Measurements from ENCODE around the gene IGF2BP3.

IGF2BP3 gene

DNA sequence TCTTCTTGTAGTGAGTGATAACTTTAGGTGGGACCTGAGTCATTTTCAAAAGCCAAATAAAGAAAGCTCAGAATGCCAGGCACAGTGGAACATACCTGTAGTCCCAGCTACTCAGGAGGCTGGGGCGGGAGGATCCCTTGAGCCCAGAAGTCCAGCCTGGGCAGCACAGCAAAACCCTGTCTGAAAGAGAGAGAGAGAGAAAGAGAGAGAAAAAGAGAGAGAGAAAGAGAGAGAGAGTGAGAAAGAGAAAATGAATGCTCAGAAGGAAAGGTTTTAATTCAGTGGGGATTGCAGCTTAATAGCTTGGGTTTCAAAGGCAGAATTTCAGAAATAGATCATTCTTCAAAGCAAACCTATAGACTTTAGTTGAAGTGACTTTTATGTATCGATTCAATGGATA lies 198.0 kb downstream of the IGF2BP3 start:
- no peaks in the 10 kb centered on the region for H3K36me3 ChIP-seq
- no peaks in the 10 kb centered on the region for H3K27me3 ChIP-seq
- TF ChIP-seq, protein P1, sequence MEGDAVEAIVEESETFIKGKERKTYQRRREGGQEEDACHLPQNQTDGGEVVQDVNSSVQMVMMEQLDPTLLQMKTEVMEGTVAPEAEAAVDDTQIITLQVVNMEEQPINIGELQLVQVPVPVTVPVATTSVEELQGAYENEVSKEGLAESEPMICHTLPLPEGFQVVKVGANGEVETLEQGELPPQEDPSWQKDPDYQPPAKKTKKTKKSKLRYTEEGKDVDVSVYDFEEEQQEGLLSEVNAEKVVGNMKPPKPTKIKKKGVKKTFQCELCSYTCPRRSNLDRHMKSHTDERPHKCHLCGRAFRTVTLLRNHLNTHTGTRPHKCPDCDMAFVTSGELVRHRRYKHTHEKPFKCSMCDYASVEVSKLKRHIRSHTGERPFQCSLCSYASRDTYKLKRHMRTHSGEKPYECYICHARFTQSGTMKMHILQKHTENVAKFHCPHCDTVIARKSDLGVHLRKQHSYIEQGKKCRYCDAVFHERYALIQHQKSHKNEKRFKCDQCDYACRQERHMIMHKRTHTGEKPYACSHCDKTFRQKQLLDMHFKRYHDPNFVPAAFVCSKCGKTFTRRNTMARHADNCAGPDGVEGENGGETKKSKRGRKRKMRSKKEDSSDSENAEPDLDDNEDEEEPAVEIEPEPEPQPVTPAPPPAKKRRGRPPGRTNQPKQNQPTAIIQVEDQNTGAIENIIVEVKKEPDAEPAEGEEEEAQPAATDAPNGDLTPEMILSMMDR (IDR thresholded peaks at IDR 0.05): no peak
- H3K27ac ChIP-seq: no peak overlapping the region
- H3K4me3 ChIP-seq (ENCODE audit: low read depth in 1 of 2, low read length in 1 of 2): no peak overlapping the region
- H3K4me1 ChIP-seq (ENCODE audit: control insufficient read depth in 1 of 2, insufficient read depth in 1 of 2, low read depth in 1 of 2, low read length in 1 of 2): peaks cover 11 to 12% of the 10 kb centered on the region in 2 experiments
- no peaks in the 10 kb centered on the region for H3K9me3 ChIP-seq

DNA sequence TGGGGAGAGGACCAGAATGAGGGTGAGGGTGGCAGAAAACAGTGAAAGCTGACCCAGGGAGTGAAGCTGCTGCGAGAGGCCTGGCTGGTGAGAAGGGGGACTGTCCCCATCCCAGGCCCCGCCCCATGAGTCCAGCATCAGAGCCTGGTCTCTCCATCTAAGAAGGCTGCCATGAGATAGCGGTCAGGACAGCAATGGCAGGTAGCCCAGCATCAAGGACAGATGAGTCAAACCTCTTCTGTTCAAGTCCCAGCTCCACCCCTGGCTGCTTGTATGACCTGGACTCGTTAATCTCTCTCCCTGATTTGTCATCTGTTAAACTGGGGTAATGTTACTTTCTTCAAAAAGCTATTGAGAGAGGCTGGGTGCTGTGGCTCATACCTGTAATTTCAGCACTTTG lies 201.5 kb downstream of the IGF2BP3 start:
- H3K9me3 ChIP-seq: no peaks in the 10 kb centered on the region
- H3K36me3 ChIP-seq: no peaks in the 10 kb centered on the region
- H3K27ac ChIP-seq: no peak overlapping the region
- H3K27me3 ChIP-seq: no peaks in the 10 kb centered on the region
- TF ChIP-seq, protein P1 (IDR thresholded peaks at IDR 0.05): no peak
- peaks cover 7 to 9% of the 10 kb centered on the region in 2 experiments for H3K4me1 ChIP-seq (ENCODE audit: control insufficient read depth in 1 of 2, insufficient read depth in 1 of 2, low read depth in 1 of 2, low read length in 1 of 2)
- H3K4me3 ChIP-seq (ENCODE audit: low read depth in 1 of 2, low read length in 1 of 2): no peak overlapping the region

DNA sequence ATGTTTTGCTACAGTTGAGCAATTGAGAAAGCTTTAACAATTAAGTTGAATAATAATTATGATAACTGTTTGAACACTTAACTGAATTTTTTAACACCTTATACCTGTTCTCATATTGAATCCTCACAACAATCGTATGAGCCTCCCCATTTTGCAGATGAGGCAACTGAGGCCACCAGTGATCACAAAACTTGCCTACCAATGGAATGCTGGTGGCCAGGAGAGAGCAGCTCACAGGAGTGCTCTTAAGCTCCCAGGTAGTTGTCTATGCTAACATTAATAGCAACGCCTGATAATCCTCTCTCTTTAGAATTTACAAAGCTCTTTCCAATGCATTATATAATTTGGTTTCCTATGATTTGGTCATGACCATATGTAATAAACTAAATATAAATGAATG lies 202.1 kb downstream of the IGF2BP3 start:
- Histone ChIP-seq H3K9me3 (no peaks in the 10 kb centered on the region), H3K27ac (no peak overlapping the region), H3K4me1 (ENCODE audit: control insufficient read depth in 1 of 2, insufficient read depth in 1 of 2, low read depth in 1 of 2, low read length in 1 of 2) (peaks cover 4% of the 10 kb centered on the region in 2 experiments), H3K27me3 (no peaks in the 10 kb centered on the region), H3K36me3 (no peaks in the 10 kb centered on the region), H3K4me3 (ENCODE audit: low read depth in 1 of 2, low read length in 1 of 2) (no peak overlapping the region)
- TF ChIP-seq, protein P1 (IDR thresholded peaks at IDR 0.05): no peak

DNA sequence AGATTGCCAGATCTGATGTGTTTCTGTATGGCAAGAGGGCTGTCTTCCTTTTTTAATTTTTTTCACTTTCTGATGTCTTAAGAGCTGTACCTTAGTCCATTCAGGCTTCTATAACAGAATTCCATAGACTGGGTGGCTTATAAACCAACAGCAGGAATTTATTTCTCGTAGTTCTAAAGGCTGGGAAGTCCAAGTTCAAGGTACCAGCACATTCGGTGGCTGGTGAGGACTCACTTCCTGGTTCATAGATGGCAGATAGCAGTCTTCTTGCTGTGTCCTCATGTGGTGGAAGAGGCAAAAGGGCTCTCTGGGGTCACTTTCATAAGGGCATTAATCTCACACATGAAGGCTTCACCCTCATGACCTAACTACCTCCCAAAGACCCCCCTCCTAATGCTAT lies 202.9 kb downstream of the IGF2BP3 start:
- H3K4me3 ChIP-seq (ENCODE audit: low read depth in 1 of 2, low read length in 1 of 2): no peak overlapping the region
- no peaks in the 10 kb centered on the region for H3K9me3 ChIP-seq
- no peaks in the 10 kb centered on the region for H3K27me3 ChIP-seq
- no peaks in the 10 kb centered on the region for H3K4me1 ChIP-seq (ENCODE audit: control insufficient read depth in 1 of 2, insufficient read depth in 1 of 2, low read depth in 1 of 2, low read length in 1 of 2)
- H3K27ac ChIP-seq: no peak overlapping the region
- no peaks in the 10 kb centered on the region for H3K36me3 ChIP-seq
- TF ChIP-seq, protein P1 (IDR thresholded peaks at IDR 0.05): no peak

DNA sequence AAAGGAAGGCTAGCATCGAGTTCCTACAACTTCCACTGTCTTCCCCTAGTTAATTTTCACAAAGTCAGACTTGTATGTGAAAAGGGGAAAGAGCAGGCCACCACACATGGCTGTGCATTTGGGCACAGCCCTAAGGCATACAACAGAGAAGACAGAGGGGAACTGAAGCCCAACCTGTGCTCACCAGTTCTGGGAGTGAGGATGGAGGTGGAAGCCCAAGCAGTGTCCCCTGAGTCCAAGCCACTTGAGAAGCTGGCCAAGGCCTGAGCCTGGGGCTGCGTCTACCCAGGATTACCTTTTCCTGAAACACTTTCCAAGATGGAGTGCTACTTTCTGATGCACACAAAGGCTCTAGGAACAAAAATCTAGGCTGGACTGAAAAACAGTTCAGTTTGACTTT lies 203.4 kb downstream of the IGF2BP3 start:
- no peaks in the 10 kb centered on the region for H3K4me1 ChIP-seq (ENCODE audit: control insufficient read depth in 1 of 2, insufficient read depth in 1 of 2, low read depth in 1 of 2, low read length in 1 of 2)
- no peaks in the 10 kb centered on the region for H3K9me3 ChIP-seq
- H3K27ac ChIP-seq: no peak overlapping the region
- no peaks in the 10 kb centered on the region for H3K36me3 ChIP-seq
- no peaks in the 10 kb centered on the region for H3K27me3 ChIP-seq
- TF ChIP-seq, protein P1 (IDR thresholded peaks at IDR 0.05): no peak
- no peak overlapping the region for H3K4me3 ChIP-seq (ENCODE audit: low read depth in 1 of 2, low read length in 1 of 2)

DNA sequence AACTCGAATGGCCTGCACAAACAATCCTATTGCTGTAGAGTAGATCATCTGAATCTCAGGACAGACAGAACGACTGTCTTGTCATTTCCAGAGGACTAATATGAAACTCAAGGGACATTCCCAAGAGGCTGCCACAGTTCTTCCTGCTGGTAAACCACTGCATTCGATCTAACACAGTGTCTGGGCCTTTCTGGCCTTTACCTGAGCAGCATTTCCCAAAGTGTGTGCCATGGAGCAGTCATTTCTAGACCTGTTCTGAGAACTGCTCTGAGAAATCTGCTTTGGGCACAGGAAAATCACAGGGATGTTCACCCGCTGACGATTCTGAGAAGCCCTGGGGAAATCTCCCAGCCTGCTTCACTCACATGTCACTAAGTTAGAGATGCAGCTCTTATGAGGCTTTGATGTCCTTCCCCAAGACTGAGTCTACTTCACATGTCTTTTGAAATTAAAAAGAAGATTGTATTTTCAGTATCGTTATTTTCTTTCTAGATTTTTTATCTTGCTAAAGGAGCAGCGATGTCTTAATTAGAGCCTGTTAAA lies 205.3 kb downstream of the IGF2BP3 start:
- TF ChIP-seq, protein P1 (IDR thresholded peaks at IDR 0.05): no peak
- no peaks in the 10 kb centered on the region for H3K9me3 ChIP-seq
- no peaks in the 10 kb centered on the region for H3K36me3 ChIP-seq
- no peak overlapping the region for H3K27ac ChIP-seq
- H3K4me1 ChIP-seq (ENCODE audit: control insufficient read depth in 1 of 2, insufficient read depth in 1 of 2, low read depth in 1 of 2, low read length in 1 of 2): no peaks in the 10 kb centered on the region
- H3K27me3 ChIP-seq: no peaks in the 10 kb centered on the region
- H3K4me3 ChIP-seq (ENCODE audit: low read depth in 1 of 2, low read length in 1 of 2): no peak overlapping the region

All from neutrophil (primary cell).